Measurements from ENCODE around the gene ETFDH. TPM values are rescaled to one million over a fixed set of nuclear protein-coding genes. Genes with fewer than 3 reads are reported as not detected.

Gene ETFDH
- total RNA-seq: 27.2 TPM

DNA sequence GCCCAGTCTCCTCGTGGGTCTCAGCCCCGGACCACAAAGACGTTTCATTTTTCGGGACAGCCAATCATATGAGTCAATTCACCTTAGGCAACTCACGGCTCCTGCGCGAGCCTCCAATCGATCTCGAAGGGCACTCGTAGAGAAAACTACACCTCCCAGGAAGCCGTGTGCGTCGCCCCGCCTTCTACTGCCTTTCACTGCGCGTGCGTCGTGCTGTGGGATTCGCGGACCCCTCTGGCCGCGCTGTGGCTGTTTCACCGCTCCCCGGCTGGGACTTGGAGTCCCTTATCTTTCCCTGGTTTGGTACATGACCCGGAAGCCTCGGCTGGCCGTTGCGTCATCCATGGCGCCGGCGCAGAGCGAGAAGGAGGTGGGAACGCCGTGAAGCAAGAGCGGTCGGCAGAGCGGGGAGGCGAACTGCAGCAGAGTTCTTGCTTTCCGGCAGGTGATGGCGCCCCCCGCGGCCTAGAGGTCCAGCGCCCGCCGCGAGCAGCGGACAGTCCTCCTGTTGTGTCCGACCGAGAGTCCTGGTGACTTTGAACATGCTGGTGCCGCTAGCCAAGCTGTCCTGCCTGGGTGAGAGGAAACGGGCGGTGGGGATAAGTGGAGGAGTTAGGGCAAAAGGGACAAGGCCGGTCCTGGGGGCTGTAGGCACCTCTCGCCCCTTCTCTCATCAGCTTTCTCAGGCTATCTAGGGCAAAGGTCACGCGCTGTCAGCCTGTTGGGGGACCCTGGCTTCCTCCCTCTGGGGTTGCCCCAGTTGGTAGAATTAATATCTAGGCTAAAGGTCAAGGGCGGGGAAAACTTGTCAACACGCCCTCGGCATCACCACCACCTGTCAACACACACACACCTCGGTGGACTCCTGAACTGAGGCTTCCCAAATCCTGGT lies at the start of gene ETFDH:
Gene ETFDH, plus strand, starts transcription at position 382 of the 892 bp plus-strand sequence. Its CDS starts 161 bp downstream, at position 543.

DNA sequence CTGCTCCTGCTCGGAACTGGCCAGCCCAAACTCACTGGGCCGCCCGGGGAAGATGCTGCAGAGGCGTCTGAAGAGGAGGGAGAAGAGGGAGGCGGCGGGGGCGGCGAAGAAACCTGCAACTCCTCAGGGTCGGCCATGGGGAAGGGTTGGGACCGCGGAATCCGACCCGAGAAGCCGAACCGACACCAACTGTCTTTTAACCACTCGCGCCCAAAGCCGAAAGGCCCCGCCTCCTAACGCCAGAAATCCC lies 506 bp upstream of the ETFDH start, which contains the start of gene C4orf46:
Gene C4orf46, minus strand, starts transcription at position 223 of the 250 bp plus-strand sequence. Its CDS starts 86 bp downstream, at position 137.

DNA sequence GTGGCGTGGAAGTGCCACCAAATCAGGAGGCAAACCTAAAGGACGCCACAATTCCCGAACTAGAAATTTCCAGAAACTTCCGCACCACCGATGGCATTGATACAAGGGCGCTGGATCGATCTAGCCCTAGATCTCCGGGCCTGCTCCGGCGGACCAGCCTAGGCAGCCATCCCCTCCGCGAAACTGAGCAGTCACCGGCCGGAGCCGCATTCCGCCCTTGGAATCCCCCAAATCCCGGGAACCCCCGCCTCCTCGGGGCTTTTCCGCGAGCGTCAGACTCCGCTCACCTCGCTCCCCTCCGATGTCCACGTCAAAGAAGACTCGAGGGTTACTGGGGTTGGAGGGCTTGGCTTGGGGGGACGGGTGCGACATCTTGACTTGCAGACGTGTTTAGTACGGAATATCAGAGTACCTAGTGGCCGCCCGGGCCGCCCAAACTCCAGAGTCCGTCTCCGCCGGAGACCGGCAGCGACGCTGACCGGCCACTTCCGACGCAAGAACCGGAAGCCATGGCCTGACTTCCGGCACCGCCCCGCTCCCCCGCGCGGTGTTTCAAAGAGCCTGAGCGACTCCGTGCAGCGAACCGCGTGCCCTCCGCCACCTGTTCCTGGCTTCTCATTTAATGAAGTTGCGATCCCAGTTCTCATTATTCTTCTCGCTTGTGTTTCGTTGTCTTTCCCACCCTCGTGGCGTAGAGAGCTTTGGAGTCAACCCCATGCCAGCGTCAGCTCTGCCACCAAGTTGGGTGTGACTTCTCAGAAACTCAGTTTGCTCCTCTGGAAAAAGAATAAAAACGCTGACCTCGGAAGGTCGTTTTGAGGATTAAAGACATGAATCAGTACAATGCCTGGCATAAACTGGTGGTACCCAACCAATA lies 51.1 kb downstream of the ETFDH start, which contains the start of gene PPID:
Gene PPID, minus strand, starts transcription at position 480 of the 877 bp plus-strand sequence. Its CDS starts 108 bp downstream, at position 372.

Small RNAs within 50 kb of the gene (small RNA-seq; reads per million reads assigned to genes)
- not detected for gene RF00012

Other genes starting within 250 kb of the ETFDH start
- gene RXFP1, start 150.4 kb upstream of the ETFDH start, total RNA-seq: 3.7 TPM
- gene C4orf46, start 409 bp upstream of the ETFDH start, total RNA-seq: 22.4 TPM
- 32.3 TPM for gene PPID, start 51.1 kb downstream of the ETFDH start, total RNA-seq
- 53.5 TPM for gene FNIP2, start 96.7 kb downstream of the ETFDH start, total RNA-seq

Measured in diencephalon (tissue), 1 donor.